GM19438 (cell line): Measurements from ENCODE around the gene ATPAF1.
"Not testable (repeated sequence)": the region's sequence is repeated elsewhere in the genome, so short reads cannot be mapped to it uniquely, and the experiment has no call there.

Source experiments
- ATAC-seq: cut with Tn5 transposase; IDR thresholded peaks from one replicate; pipeline ENCODE4 v1.9.1; 2021; ENCODE audit warnings: low read depth; ENCODE audit not compliant: unreplicated experiment

ATPAF1 gene

DNA sequence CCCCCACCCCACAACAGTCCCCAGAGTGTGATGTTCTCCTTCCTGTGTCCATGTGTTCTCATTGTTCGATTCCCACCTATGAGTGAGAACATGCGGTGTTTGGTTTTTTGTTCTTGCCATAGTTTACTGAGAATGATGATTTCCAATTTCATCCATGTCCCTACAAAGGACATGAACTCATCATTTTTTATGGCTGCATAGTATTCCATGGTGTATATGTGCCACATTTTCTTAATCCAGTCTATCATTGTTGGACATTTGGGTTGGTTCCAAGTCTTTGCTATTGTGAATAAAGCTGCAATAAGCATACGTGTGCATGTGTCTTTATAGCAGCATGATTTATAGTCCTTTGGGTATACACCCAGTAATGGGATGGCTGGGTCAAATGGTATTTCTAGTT, 17.0 kb downstream of the ATPAF1 start:
- ATAC-seq = not testable (repeated sequence)

- ATAC-seq = no peak
Measured at GRCh38 chr1:46650491-46650890, 17.7 kb downstream of the ATPAF1 start.

DNA sequence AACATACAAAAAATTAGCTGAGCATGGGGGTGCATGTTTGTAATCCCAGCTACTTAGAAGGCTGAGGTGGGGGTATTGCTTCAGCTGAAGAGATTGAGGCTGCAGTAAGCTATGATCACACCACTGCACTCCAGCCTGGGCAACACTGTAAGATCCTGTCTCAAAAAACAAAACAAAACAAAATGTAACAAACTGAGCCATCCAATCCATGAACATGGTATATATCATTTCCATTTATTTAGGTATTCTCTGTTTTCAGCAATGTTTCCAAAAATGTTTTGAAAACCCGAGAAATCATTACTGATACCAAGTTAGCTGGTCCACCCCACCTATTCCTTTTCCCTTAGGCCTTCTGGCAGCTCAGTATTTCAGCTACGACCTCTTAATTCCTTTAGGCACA, 18.4 kb downstream of the ATPAF1 start:
- no peak for ATAC-seq

- ATAC-seq = no peak
Measured at GRCh38 chr1:46647611-46648010, 20.6 kb downstream of the ATPAF1 start.

DNA sequence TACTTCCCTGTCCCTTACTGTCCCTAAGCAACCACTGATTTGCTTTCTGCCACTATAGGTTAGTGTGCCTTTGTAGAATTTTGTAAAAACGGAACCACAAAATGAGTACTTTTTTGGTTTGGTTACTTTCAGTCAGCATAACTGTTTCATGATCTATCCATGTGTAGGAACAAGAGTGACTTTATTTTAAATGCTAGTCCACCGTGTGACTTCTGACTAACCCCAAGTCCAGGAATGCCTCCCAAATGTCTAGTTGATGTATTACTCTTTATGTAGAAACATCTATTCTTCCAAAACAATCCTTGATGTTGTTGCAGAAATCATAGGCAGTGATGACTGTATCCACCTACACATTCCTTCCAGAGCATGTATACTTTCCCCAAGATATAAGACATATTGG, 21.3 kb downstream of the ATPAF1 start:
- ATAC-seq = no peak

- no peak for ATAC-seq
Measured at GRCh38 chr1:46646331-46646730, 21.8 kb downstream of the ATPAF1 start.

GRCh38 chr1:46645815-46646214, 22.3 kb downstream of the ATPAF1 start:
- no peak for ATAC-seq

GRCh38 chr1:46643368-46643775, 24.8 kb downstream of the ATPAF1 start:
- ATAC-seq = no peak

- ATAC-seq = no peak
Measured at GRCh38 chr1:46642115-46642680, 26.0 kb downstream of the ATPAF1 start.

GRCh38 chr1:46639547-46639946, 28.6 kb downstream of the ATPAF1 start:
- no peak for ATAC-seq

DNA sequence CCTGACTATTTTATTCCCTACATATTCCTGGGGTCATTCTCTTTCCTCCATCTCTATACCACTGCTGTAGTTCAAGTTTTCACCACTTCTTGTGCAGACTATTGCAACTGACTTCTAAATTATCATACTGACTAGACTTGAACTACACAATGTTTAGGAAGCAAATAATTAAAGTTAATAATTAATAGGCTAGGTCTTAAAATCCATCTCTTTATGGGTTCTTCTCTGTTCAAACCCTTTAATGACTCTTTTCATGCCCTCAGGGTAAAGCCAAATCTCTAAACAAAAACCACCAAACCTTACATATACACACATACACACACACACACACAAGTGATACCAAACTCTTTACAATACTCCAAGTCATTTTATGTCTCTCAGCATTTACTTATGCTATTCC, 29.2 kb downstream of the ATPAF1 start:
- ATAC-seq = no peak

- ATAC-seq = no peak
Measured at GRCh38 chr1:46637444-46638083, 30.6 kb downstream of the ATPAF1 start.

- ATAC-seq = no peak
Measured at GRCh38 chr1:46635205-46635604, 33.0 kb downstream of the ATPAF1 start.

GRCh38 chr1:46630719-46631118, 37.4 kb downstream of the ATPAF1 start:
- no peak for ATAC-seq

- ATAC-seq = no peak
Measured at GRCh38 chr1:46623743-46624644, 44.2 kb downstream of the ATPAF1 start.

DNA sequence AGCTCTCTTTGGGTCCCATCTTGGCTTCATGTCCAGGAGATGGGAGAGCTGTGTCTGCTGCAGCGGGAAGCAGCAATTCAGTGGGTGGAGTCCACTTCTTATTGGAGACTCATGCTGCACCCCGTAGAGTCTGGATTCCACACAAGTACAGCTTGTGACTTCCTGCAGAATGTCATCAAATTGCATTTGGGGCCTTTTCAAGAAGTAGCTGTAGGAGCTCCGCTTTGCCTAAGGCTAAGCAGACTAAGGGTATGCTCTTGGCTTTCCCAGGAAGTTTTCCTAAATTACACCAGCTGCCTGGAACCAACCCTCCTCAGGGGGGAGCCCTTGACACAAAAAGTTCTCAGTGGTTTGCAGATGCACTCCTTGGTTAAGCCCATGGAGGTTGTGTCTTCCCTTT, 45.8 kb downstream of the ATPAF1 start:
- ATAC-seq = no peak

DNA sequence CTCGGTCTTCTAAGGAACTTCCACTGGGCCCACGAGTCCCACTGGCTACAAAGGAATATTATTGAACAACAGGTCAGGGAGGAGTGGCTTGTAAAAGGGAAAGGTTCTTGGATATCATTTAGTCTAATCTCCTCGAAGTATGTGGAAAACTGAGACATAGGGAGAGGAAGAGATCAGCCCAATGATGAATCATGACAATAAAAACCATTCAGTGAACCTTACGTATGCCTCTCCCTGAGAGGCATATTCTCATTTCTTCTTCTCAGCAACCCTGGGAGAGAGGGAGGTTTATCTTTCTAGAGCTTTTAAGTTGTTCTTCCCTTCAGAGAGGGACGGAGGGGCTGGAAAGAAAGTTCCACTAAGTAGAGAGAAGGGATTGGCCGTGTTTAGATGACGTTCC, 46.2 kb downstream of the ATPAF1 start:
- ATAC-seq = no peak

- ATAC-seq = no peak
Measured at GRCh38 chr1:46619656-46620258, 48.4 kb downstream of the ATPAF1 start.

GRCh38 chr1:46618754-46619415, 49.3 kb downstream of the ATPAF1 start:
- ATAC-seq = no peak

DNA sequence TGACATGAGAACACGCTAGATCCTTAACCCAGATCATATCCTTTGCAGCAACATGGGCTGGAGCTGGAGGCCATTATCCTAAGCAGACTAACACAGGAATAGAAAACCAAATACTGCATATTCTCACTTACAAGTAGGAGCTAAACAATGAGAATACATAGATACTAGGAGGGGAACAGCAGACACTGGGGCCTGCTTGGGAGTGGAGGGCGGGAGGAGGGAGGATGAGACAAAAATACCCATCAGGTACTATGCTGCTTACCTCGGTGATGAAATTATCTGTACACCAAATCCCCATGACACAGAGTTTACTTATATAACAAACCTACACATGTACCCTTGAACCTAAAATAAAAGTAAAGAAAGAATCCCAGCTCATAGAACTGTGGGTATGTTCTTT, 50.3 kb downstream of the ATPAF1 start:
- no peak for ATAC-seq
